ENCODE results near the gene BET1L.
"Not testable (repeated sequence)": the region's sequence is repeated elsewhere in the genome, so short reads cannot be mapped to it uniquely, and the experiment has no call there.

DNA sequence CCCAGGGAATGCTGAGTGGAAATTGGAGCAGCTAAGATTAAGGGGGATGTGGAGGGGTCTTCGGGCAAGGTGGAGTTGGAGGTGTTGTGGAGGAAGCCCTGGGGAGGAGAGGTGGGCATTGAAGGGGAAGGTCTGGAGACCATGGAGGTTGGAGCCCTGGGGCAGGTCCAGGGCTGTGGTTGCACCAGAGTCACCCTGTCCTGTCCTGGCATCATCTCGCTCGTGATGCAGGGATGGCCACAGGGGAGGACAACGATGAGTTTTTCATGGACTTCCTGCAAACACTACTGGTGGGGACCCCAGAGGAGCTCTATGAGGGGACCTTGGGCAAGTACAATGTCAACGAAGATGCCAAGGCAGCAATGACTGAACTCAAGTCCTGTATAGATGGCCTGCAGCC, 13.7 kb downstream of the BET1L start:
- TF ChIP-seq POLR2A, POLR2AphosphoS5, TAF1, SPI1 (IDR thresholded peaks at IDR 0.05; ENCODE audit: low read depth, low read length): not testable (repeated sequence)

Data from GM12891 (cell line).